HG03060 (cell line): ENCODE measurements around the gene FAM78B.

Experiments used
- ATAC-seq: cut with Tn5 transposase; IDR thresholded peaks from one replicate; pipeline ENCODE4 v1.9.1; 2021; ENCODE audit warnings: low read depth, moderate number of reproducible peaks; ENCODE audit not compliant: unreplicated experiment

Gene FAM78B

GRCh38 chr1:166080277-166080966 is 86.4 kb downstream of the FAM78B start:
- ATAC-seq = no peak

GRCh38 chr1:166079276-166079675 is 87.5 kb downstream of the FAM78B start:
- no peak for ATAC-seq

GRCh38 chr1:166073489-166073888 is 93.3 kb downstream of the FAM78B start:
- ATAC-seq = no peak

GRCh38 chr1:166069390-166069789 is 97.4 kb downstream of the FAM78B start:
- ATAC-seq = no peak

GRCh38 chr1:166066107-166066506 is 100.7 kb downstream of the FAM78B start:
- ATAC-seq = no peak

GRCh38 chr1:166064951-166065350 is 101.8 kb downstream of the FAM78B start:
- ATAC-seq = no peak

GRCh38 chr1:166064313-166064926 is 102.4 kb downstream of the FAM78B start:
- ATAC-seq = no peak

- no peak for ATAC-seq
Observed at GRCh38 chr1:166063701-166064100, 103.1 kb downstream of the FAM78B start.

GRCh38 chr1:166062421-166063070 is 104.3 kb downstream of the FAM78B start:
- ATAC-seq = no peak

- ATAC-seq = no peak
Observed at GRCh38 chr1:166057650-166058049, 109.2 kb downstream of the FAM78B start.

- no peak for ATAC-seq
Observed at GRCh38 chr1:166053395-166053794, 113.4 kb downstream of the FAM78B start.

GRCh38 chr1:166040202-166040997 is 126.4 kb downstream of the FAM78B start:
- ATAC-seq = no peak

GRCh38 chr1:166039436-166040201 is 127.2 kb downstream of the FAM78B start:
- no peak for ATAC-seq

- no peak for ATAC-seq
Observed at GRCh38 chr1:166036092-166036491, 130.7 kb downstream of the FAM78B start.

- no peak for ATAC-seq
Observed at GRCh38 chr1:166032572-166033371, 134.0 kb downstream of the FAM78B start.

GRCh38 chr1:166031932-166032571 is 134.7 kb downstream of the FAM78B start:
- no peak for ATAC-seq

- ATAC-seq = no peak
Observed at GRCh38 chr1:166029196-166029945, 137.4 kb downstream of the FAM78B start.

- no peak for ATAC-seq
Observed at GRCh38 chr1:166026555-166026954, 140.2 kb downstream of the FAM78B start.
